Neural progenitor cell (in vitro differentiated cells): ENCODE data around the gene HHAT. TPM values are rescaled to one million over a fixed set of nuclear protein-coding genes. Genes with fewer than 3 reads are reported as not detected.

ENCODE experiments used
- DNase-seq: peaks from one replicate; pipeline ENCODE4 v3.0.0-alpha.2; 2016; ENCODE audit warnings: low spot score
- H2AFZ ChIP-seq: fragments of 200-600 bp; sonication (generic); replicated peaks from 2 replicates; pipeline ENCODE4 v1.6.1; 2016; ENCODE audit warnings: antibody characterized with exemption
- H3F3A ChIP-seq: fragments of 200-600 bp; sonication (generic); 2 replicates; pipeline ENCODE4 v1.6.1; 2016; ENCODE audit warnings: antibody characterized with exemption, low read depth
- H3K27ac ChIP-seq: fragments of 200-600 bp; sonication (generic); 2 replicates; pipeline ENCODE4 v1.5.1; 2016; ENCODE audit warnings: mild to moderate bottlenecking
- H3K27me3 ChIP-seq: fragments of 200-600 bp; sonication (generic); 2 replicates; pipeline ENCODE4 v1.6.1; 2016; ENCODE audit warnings: mild to moderate bottlenecking, moderate library complexity
- H3K36me3 ChIP-seq: fragments of 200-600 bp; sonication (generic); 2 replicates; pipeline ENCODE4 v1.5.1; 2016
- H3K4me1 ChIP-seq: fragments of 200-600 bp; sonication (generic); 2 replicates; pipeline ENCODE4 v1.6.1; 2016; ENCODE audit warnings: mixed run types
- H3K4me2 ChIP-seq: fragments of 200-600 bp; sonication (generic); 2 replicates; pipeline ENCODE4 v1.6.1; 2016
- H3K4me3 ChIP-seq: fragments of 200-600 bp; sonication (generic); 2 replicates; pipeline ENCODE4 v1.5.1; 2016
- H3K79me2 ChIP-seq: fragments of 200-600 bp; sonication (generic); 2 replicates; pipeline ENCODE4 v1.6.1; 2016; ENCODE audit warnings: low read depth
- H3K9ac ChIP-seq: fragments of 200-600 bp; sonication (generic); 2 replicates; pipeline ENCODE4 v1.6.1; 2016
- H3K9me3 ChIP-seq: fragments of 200-600 bp; sonication (generic); 2 replicates; pipeline ENCODE4 v1.5.1; 2016; ENCODE audit warnings: low read depth
- H4K20me1 ChIP-seq: fragments of 200-600 bp; sonication (generic); 2 replicates; pipeline ENCODE4 v1.6.1; 2016; ENCODE audit warnings: low read depth
- H3K27ac Mint-ChIP-seq: 3 replicates; pipeline ENCODE4 v1.8.0; 2021; ENCODE audit warnings: mixed read lengths
- H3K27me3 Mint-ChIP-seq: 2 replicates; pipeline ENCODE4 v1.8.0; 2022; ENCODE audit warnings: low read depth, mild to moderate bottlenecking, inconsistent platforms, moderate library complexity, mixed read lengths; ENCODE audit not compliant: insufficient read depth
- H3K36me3 Mint-ChIP-seq: 3 replicates; pipeline ENCODE4 v1.8.0; 2021; ENCODE audit warnings: mixed read lengths
- H3K4me1 Mint-ChIP-seq: 3 replicates; pipeline ENCODE4 v1.8.0; 2021; ENCODE audit warnings: mixed read lengths
- H3K4me3 Mint-ChIP-seq: 3 replicates; pipeline ENCODE4 v1.8.0; 2021; ENCODE audit warnings: mild to moderate bottlenecking, moderate library complexity, mixed read lengths
- H3K9me3 Mint-ChIP-seq: 3 replicates; pipeline ENCODE4 v1.8.0; 2020; ENCODE audit warnings: mixed read lengths
- CTCF ChIP-seq: fragments of 200-600 bp; sonication (generic); IDR thresholded peaks from 2 replicates; pipeline ENCODE4 v1.5.1; 2017; ENCODE audit warnings: antibody characterized with exemption, mild to moderate bottlenecking
- EZH2 ChIP-seq: fragments of 200-600 bp; sonication (generic); IDR thresholded peaks from 2 replicates; pipeline ENCODE4 v1.6.1; 2017; ENCODE audit warnings: antibody characterized with exemption, mild to moderate bottlenecking, moderate library complexity
- EZH2phosphoT487 ChIP-seq: fragments of 200-600 bp; sonication (generic); IDR thresholded peaks from 2 replicates; pipeline ENCODE4 v1.6.1; 2017; ENCODE audit warnings: antibody characterized with exemption
- total RNA-seq: library from RNA; depleted of rRNA; stranded (reverse); fragments of >200 nt; gene quantifications from 2 replicates; pipeline ENCODE4 v1.2.3, GENCODE V29; 2015; ENCODE audit warnings: low replicate concordance

HHAT gene
- total RNA-seq, 1 donor from 2014 or later: 10.3 TPM

DNA sequence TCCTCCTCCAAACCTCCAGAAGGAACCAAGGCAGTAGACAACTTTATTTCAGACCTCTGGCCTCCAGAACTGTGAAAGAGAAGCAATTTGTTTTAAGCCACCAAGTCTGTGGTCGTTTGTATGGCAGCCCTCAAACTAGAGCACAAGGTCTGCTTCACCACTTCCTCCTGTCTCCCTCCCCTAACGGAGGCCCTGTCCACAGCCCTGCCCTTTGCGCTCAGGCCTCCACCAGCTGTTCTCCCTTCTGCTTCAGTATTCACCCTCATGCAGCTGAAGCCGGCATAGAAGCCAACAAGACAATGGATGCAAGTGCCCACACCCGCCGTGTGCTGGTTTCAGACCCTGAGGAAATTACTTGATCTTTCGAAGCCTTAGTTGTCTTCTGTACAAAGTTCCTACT, 364.1 kb downstream of the HHAT start:
- no peak overlapping the region for H3K9ac ChIP-seq
- H3K79me2 ChIP-seq: no peaks in the 10 kb centered on the region
- H3K4me1 Mint-ChIP-seq: peaks cover 13% of the 10 kb centered on the region
- no peak overlapping the region for H3K4me3 ChIP-seq
- H3K4me1 ChIP-seq: no peaks in the 10 kb centered on the region
- no peaks in the 10 kb centered on the region for H3K9me3 ChIP-seq
- no peaks in the 10 kb centered on the region for H3K9me3 Mint-ChIP-seq
- no peaks in the 10 kb centered on the region for H3K36me3 Mint-ChIP-seq
- peaks cover 2% of the 10 kb centered on the region for H3K27me3 Mint-ChIP-seq
- H3K27me3 ChIP-seq: no peaks in the 10 kb centered on the region
- no peak for DNase-seq
- no peaks in the 10 kb centered on the region for H3F3A ChIP-seq
- TF ChIP-seq EZH2: no peak
- no peak for TF ChIP-seq CTCF
- TF ChIP-seq EZH2phosphoT487: no peak
- no peak overlapping the region for H3K27ac ChIP-seq
- no peak overlapping the region for H3K4me3 Mint-ChIP-seq
- H3K36me3 ChIP-seq: no peaks in the 10 kb centered on the region
- H4K20me1 ChIP-seq: no peaks in the 10 kb centered on the region
- H3K27ac Mint-ChIP-seq: no peak overlapping the region
- H2AFZ ChIP-seq: no peak overlapping the region
- H3K4me2 ChIP-seq: no peak overlapping the region

GRCh38 chr1:210695026-210695425, 366.3 kb downstream of the HHAT start:
- Histone ChIP-seq H2AFZ (no peak overlapping the region), H3K4me2 (no peak overlapping the region), H3K4me1 (no peaks in the 10 kb centered on the region), H3K27ac (no peak overlapping the region), H3K9me3 (no peaks in the 10 kb centered on the region), H3K79me2 (no peaks in the 10 kb centered on the region), H3K9ac (no peak overlapping the region), H3F3A (no peaks in the 10 kb centered on the region), H3K36me3 (no peaks in the 10 kb centered on the region), H3K4me3 (no peak overlapping the region), H3K27me3 (no peaks in the 10 kb centered on the region), H4K20me1 (no peaks in the 10 kb centered on the region)
- Mint-ChIP-seq H3K4me3 (no peak overlapping the region), H3K36me3 (no peaks in the 10 kb centered on the region), H3K9me3 (no peaks in the 10 kb centered on the region), H3K4me1 (peaks cover 13% of the 10 kb centered on the region), H3K27me3 (peaks cover 4% of the 10 kb centered on the region), H3K27ac (no peak overlapping the region)
- TF ChIP-seq CTCF: no peak
- no peak for TF ChIP-seq EZH2phosphoT487
- no peak for TF ChIP-seq EZH2
- DNase-seq: no peak

DNA sequence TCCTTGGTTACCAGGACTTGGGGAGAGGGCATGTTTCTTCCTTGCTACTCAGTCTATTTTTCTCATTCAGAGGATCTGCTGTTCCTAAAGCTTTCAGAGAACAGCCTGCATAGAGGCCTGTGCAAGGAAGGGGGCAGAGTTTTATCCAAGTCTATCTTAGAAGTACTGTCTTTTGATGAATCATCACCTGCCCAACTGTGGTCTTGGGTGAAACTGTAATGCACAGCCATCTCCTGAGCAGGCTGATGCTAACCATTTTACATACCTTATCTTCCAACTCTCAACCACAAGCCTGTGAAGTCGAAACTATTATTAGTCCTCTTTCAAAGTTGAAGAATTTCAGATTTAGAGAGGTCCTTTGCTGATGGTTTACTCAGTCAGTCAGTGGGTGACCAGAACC, 368.0 kb downstream of the HHAT start:
- Histone ChIP-seq H3K27ac (no peak overlapping the region), H3K4me1 (no peaks in the 10 kb centered on the region), H3K4me2 (no peak overlapping the region), H3K9me3 (peaks cover 2% of the 10 kb centered on the region), H3K36me3 (no peaks in the 10 kb centered on the region), H3K27me3 (no peaks in the 10 kb centered on the region), H2AFZ (no peak overlapping the region), H3K9ac (no peak overlapping the region), H3F3A (no peaks in the 10 kb centered on the region), H4K20me1 (no peaks in the 10 kb centered on the region), H3K79me2 (no peaks in the 10 kb centered on the region), H3K4me3 (no peak overlapping the region)
- Mint-ChIP-seq H3K27ac (peak overlapping the region; percentile 72), H3K4me1 (peaks cover 13% of the 10 kb centered on the region), H3K27me3 (peaks cover 2% of the 10 kb centered on the region), H3K36me3 (no peaks in the 10 kb centered on the region), H3K9me3 (no peaks in the 10 kb centered on the region), H3K4me3 (no peak overlapping the region)
- TF ChIP-seq EZH2 (no peak), EZH2phosphoT487 (no peak), CTCF (no peak)
- no peak for DNase-seq

GRCh38 chr1:210697185-210697584, 368.5 kb downstream of the HHAT start:
- no peaks in the 10 kb centered on the region for H3K27me3 ChIP-seq
- H3K27ac Mint-ChIP-seq: no peak overlapping the region
- peaks cover 4% of the 10 kb centered on the region for H3K9me3 ChIP-seq
- no peak overlapping the region for H2AFZ ChIP-seq
- no peaks in the 10 kb centered on the region for H3K36me3 Mint-ChIP-seq
- no peak overlapping the region for H3K4me3 Mint-ChIP-seq
- no peaks in the 10 kb centered on the region for H3F3A ChIP-seq
- H3K27me3 Mint-ChIP-seq: peaks cover 2% of the 10 kb centered on the region
- TF ChIP-seq EZH2phosphoT487 (no peak), CTCF (peak; percentile 12)
- H3K79me2 ChIP-seq: no peaks in the 10 kb centered on the region
- H3K4me1 ChIP-seq: no peaks in the 10 kb centered on the region
- H4K20me1 ChIP-seq: no peaks in the 10 kb centered on the region
- peaks cover 13% of the 10 kb centered on the region for H3K4me1 Mint-ChIP-seq
- no peak overlapping the region for H3K4me3 ChIP-seq
- no peak for DNase-seq
- H3K27ac ChIP-seq: no peak overlapping the region
- no peak overlapping the region for H3K9ac ChIP-seq
- peaks cover under 1% of the 10 kb centered on the region for H3K9me3 Mint-ChIP-seq
- H3K36me3 ChIP-seq: no peaks in the 10 kb centered on the region
- H3K4me2 ChIP-seq: no peak overlapping the region
